ENCODE results near the gene ELOVL1. TPM values are rescaled to one million over a fixed set of nuclear protein-coding genes. Genes with fewer than 3 reads are reported as not detected.

Gene ELOVL1
- total RNA-seq, 1 experiment from 2014 or later, result 91.3 TPM

- Histone ChIP-seq H3K36me3 (ENCODE audit: control insufficient read depth in 1 of 2, insufficient read depth in 2 of 2, low read length in 2 of 2) (peaks cover 9 to 11% of the 10 kb centered on the region in 2 experiments; a peak in 2 of 4 replicates), H2AFZ (ENCODE audit: low read depth, low read length, poor library complexity, severe bottlenecking) (no peak overlapping the region), H3K4me1 (ENCODE audit: control insufficient read depth in 1 of 2, insufficient read depth in 2 of 2, low read length in 2 of 2) (no peaks in the 10 kb centered on the region), H3K27ac (ENCODE audit: low read depth, low read length) (no peak overlapping the region), H4K20me1 (ENCODE audit: insufficient read depth) (no peaks in the 10 kb centered on the region), H3K27me3 (ENCODE audit: insufficient read depth, low read length) (no peaks in the 10 kb centered on the region), H3K9ac (ENCODE audit: low read length) (no peak overlapping the region), H3K9me3 (ENCODE audit: control insufficient read depth in 1 of 2, insufficient read depth in 1 of 2, low read depth in 1 of 2, low read length in 2 of 2) (no peaks in the 10 kb centered on the region), H3K4me3 (replicated peaks in 1 of 2; ENCODE audit: low read depth in 1 of 2, low read length in 2 of 2) (no peak overlapping the region), H3K9me2 (ENCODE audit: insufficient read depth) (no peaks in the 10 kb centered on the region), H3K79me2 (ENCODE audit: insufficient read depth, low read length) (no peaks in the 10 kb centered on the region), H3K4me2 (ENCODE audit: low read length) (no peak overlapping the region)
- intact Hi-C loops (cut with micrococcal nuclease), result loop anchor here (10.0 kb wide), 1 partner anchor 501 kb away; no protein-coding TSS in a partner anchor
- TF ChIP-seq ZBTB33 (IDR thresholded peaks at IDR 0.05; ENCODE audit: extremely low read depth, insufficient replicate concordance, low read length), result no peak
- no peak for TF ChIP-seq SIN3A (IDR thresholded peaks at IDR 0.05; ENCODE audit: low read depth)
- TF ChIP-seq YY1 (IDR thresholded peaks at IDR 0.05; ENCODE audit: extremely low read depth, insufficient replicate concordance, low read depth, low read length), result no peak
- no peak for TF ChIP-seq ATF3 (IDR thresholded peaks at IDR 0.05)
- TF ChIP-seq SP1 (IDR thresholded peaks at IDR 0.05; ENCODE audit: low read depth), result no peak
- no peak for TF ChIP-seq MAX (IDR thresholded peaks at IDR 0.05)
- no peak for TF ChIP-seq ZNF274 (IDR thresholded peaks at IDR 0.05; ENCODE audit: low read depth, low read length)
- TF ChIP-seq EZH2 (IDR thresholded peaks at IDR 0.05), result no peak
- TF ChIP-seq POLR2AphosphoS5 (IDR thresholded peaks at IDR 0.05; ENCODE audit: low read depth, low read length), result no peak
- no peak for TF ChIP-seq SRF (IDR thresholded peaks at IDR 0.05; ENCODE audit: low read depth)
- no peak for TF ChIP-seq EGR1 (IDR thresholded peaks at IDR 0.05; ENCODE audit: low read depth)
- no peak for TF ChIP-seq ELF1 (IDR thresholded peaks at IDR 0.05; ENCODE audit: borderline replicate concordance, low read depth)
- no peak for TF ChIP-seq REST (IDR thresholded peaks at IDR 0.05; ENCODE audit: low read depth)
- no peak for TF ChIP-seq POLR2A (IDR thresholded peaks at IDR 0.05; ENCODE audit: borderline replicate concordance, extremely low read depth, insufficient read depth, insufficient read length)
- TF ChIP-seq TCF7L2 (IDR thresholded peaks at IDR 0.05; ENCODE audit: borderline replicate concordance, extremely low read depth, insufficient read depth, insufficient read length), result no peak
- TF ChIP-seq RAD21 (IDR thresholded peaks at IDR 0.05; ENCODE audit: low read depth), result no peak
- TF ChIP-seq EZH2phosphoT487 (IDR thresholded peaks at IDR 0.05; ENCODE audit: borderline replicate concordance), result no peak
- TF ChIP-seq ZFX (IDR thresholded peaks at IDR 0.05), result no peak
- TF ChIP-seq JUND (IDR thresholded peaks at IDR 0.05), result no peak
- TF ChIP-seq CEBPB (IDR thresholded peaks at IDR 0.05; ENCODE audit: low read depth), result no peak
- ChIA-PET RAD21 (ENCODE audit: low non-redundant PET in 1 of 2, low total read pairs in 2 of 2, uncharacterized antibody in 2 of 2, unreplicated experiment in 2 of 2) (interaction anchor here in 1 of 2 experiments (0.9 kb wide), 1 partner anchor 342 kb away, joined by 3 read pairs; no protein-coding TSS in a partner anchor), POLR2A (no interaction called here), CTCF (interaction anchor here (1.0 to 2.2 kb wide), 2 partner anchors 32 to 190 kb away, joined by 6 to 51 read pairs; no protein-coding TSS in a partner anchor)
- DNase-seq (ENCODE audit: low read depth, low spot score) (no peak), ATAC-seq (no peak)
- no TSS peak for BruUV-seq (replicated peaks)
Measured at GRCh38 chr1:43415901-43416300, 48.1 kb upstream of the ELOVL1 start.
